GM13977 (cell line): ENCODE measurements around the gene VGLL4.

Experiments used
- DNase-seq: peaks from one replicate; pipeline ENCODE4 v3.0.0; 2012; ENCODE audit warnings: low spot score
- in situ Hi-C: fragments of 300-500 bp; cut with MboI; formaldehyde crosslinking; loops from one replicate; pipeline ENCODE4 v1.12.0; 2022; ENCODE audit warnings: low sequenced_read_pairs, low pct_unique_long_range_greater_than_20kb, mixed read lengths, inconsistent platforms; ENCODE audit not compliant: unreplicated experiment
- TF ChIP-seq, protein P1 (sequence below): IDR thresholded peaks from 2 replicates; pipeline ENCODE4 v1.5.1; 2012; ENCODE audit warnings: mild to moderate bottlenecking, control low read depth; ENCODE audit not compliant: insufficient read depth; ENCODE audit errors: extremely low read depth, missing control alignments

Gene VGLL4

DNA sequence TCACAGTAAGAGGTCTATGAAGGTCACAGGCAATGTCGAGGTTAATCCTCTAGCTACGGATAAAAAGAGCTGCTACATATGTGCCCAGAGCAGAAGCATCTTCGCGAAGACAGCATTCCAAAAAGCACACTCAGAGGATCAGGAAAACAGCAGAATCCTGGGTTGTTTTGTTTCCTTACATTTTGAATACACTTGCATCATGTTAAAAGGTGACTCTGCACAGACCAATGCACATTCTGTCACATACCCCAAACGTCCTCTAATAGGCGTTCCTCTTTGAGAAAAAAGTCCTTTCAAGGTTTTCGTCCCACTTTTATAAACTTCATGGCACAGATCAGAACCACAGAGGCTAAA lies 52.7 kb downstream of the VGLL4 start:
- in situ Hi-C loops = no loop called here
- TF ChIP-seq, protein P1, sequence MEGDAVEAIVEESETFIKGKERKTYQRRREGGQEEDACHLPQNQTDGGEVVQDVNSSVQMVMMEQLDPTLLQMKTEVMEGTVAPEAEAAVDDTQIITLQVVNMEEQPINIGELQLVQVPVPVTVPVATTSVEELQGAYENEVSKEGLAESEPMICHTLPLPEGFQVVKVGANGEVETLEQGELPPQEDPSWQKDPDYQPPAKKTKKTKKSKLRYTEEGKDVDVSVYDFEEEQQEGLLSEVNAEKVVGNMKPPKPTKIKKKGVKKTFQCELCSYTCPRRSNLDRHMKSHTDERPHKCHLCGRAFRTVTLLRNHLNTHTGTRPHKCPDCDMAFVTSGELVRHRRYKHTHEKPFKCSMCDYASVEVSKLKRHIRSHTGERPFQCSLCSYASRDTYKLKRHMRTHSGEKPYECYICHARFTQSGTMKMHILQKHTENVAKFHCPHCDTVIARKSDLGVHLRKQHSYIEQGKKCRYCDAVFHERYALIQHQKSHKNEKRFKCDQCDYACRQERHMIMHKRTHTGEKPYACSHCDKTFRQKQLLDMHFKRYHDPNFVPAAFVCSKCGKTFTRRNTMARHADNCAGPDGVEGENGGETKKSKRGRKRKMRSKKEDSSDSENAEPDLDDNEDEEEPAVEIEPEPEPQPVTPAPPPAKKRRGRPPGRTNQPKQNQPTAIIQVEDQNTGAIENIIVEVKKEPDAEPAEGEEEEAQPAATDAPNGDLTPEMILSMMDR = no peak
- DNase-seq = no peak

DNA sequence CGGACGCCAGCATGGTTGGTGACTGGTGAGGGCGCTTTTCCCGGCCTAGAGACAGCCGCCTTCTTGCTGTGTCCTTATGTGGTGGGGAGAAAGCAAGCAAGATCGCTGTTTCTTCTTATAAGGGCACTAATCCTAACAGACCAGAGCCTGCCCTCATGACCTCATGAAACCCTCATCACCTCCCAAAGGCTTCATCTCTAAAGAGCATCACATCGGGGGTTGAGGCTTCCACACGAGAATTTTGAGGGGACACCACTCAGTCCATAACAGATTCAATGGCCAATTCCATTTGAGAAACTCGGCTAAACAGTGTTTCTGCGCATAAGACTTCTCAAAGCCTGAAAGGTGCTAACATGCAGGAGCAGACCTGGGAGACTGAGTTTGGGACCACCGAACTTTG lies 54.0 kb downstream of the VGLL4 start:
- no peak for DNase-seq
- in situ Hi-C loops = no loop called here
- TF ChIP-seq, protein P1 = no peak

DNA sequence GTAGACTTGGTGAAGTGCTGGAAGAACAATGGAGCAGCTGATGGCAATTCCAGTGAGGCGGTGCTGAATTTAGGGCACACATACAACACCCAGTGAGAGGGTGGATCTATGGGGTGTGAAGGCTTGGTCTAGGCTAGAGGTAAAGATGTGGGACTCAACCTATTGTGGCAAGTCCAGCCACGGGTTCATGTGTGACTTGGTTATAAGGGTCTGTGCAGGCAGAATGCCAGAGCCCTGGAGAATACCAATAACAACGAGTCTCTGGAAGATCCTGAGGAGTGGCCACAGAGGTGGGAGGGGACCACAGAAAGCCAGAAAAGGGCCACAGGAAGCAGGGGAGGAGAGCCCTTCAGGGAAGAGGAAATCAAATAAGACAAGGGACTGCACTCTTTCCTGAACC lies 55.0 kb downstream of the VGLL4 start:
- TF ChIP-seq, protein P1 = no peak
- in situ Hi-C loops = no loop called here
- DNase-seq = no peak

DNA sequence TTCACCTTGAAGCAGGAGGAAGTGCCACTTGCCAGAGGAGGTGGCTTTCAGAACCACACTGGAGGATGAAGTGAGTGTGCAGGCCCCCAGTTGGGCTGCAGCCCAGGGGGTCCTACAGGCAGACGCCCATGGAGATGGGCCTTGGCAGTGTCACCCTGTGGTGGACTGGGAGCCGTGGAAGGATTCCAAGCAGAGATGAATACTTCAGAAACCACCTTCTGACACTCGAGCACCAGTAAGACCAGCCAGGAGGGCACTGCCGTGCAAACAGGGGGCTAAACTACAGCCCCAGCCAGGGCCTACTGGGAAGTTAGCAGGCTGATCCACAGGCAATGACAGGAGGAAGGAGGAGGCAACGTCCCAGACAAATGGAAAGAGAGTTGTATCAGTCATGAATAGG lies 55.4 kb downstream of the VGLL4 start:
- in situ Hi-C loops = no loop called here
- DNase-seq = no peak
- TF ChIP-seq, protein P1 = no peak

DNA sequence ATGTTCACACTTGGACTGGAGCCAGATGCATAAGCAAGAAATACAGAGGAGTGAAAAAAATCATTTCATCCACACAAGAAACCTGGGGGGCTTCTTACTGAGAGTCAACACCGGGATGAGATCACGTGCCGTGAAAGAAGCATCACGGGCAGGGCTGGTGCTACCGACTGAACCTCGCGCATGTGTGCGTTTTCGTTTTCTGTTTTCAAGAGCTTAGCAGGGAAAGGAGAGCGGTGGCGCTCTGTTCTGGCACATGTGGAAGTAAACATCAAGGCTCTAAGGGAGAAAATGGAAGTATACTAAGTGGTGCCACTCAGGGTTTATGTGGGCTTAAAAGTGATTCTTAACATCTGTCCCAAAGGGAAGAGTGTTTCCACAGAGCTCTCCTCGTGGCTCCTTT lies 55.9 kb downstream of the VGLL4 start:
- in situ Hi-C loops = no loop called here
- no peak for DNase-seq
- TF ChIP-seq, protein P1 = no peak

DNA sequence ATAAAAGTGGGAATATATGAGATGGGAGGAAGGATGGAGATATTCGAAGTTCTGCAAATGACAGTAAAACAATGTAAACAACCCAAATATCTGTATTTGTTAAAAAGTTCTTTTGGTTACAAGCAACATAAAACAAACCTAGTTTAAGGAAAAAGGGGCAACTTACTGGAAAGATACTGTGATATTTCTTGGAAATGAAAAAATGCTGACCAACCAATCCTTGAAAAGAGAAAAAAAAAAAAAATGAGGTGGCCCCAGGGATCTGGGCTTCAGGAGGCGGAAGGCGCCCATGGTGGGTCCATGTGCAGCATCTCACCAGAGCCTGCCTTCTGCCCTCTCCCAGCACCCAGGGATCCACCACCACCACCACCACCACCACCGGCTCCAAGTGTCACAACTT lies 59.1 kb downstream of the VGLL4 start:
- in situ Hi-C loops = no loop called here
- no peak for DNase-seq
- TF ChIP-seq, protein P1 = no peak

DNA sequence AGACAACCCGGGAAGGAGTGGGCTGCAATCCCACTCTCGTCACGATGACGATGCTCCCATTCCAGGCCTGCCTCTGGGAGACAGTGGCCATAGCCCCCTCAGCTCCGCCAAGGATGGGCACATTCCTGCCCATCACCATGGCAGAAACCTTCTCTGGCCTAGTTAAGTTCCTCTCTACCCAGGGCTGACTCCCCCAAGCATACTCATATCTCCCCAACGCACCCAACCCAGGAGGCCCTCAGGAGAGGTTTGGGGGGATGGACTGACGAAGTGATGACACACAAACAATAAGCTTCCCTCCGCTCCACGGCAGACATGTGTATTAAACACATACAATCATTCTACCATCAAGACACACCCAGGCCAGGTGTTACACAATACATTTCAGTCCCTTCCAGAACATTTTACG lies 60.1 kb downstream of the VGLL4 start:
- TF ChIP-seq, protein P1 = no peak

More for the DNA sequence above, 60.1 kb downstream of the VGLL4 start:
- in situ Hi-C loops = no loop called here
- DNase-seq = no peak
